ENCODE data around the gene SUPT16H. TPM values are rescaled to one million over a fixed set of nuclear protein-coding genes. Genes with fewer than 3 reads are reported as not detected.

SUPT16H gene
- total RNA-seq, 4 donors from 2014 or later = 52.7 to 74.3 (median 60.5) TPM

- TF ChIP-seq EP300 (IDR thresholded peaks at IDR 0.05) (no peak), POLR2AphosphoS5 (IDR thresholded peaks at IDR 0.05) (no peak), POLR2A (IDR thresholded peaks at IDR 0.05; ENCODE audit: low read depth) (no peak), CTCF (IDR thresholded peaks at IDR 0.05) (no peak)
- intact Hi-C loops (cut with DNase I) = no loop called here
- Histone ChIP-seq H3K27ac (replicated peaks in 1 of 4) (no peak overlapping the region), H3K4me1 (no peaks in the 10 kb centered on the region), H3K4me3 (no peak overlapping the region), H3K27me3 (no peaks in the 10 kb centered on the region), H3K9me3 (no peaks in the 10 kb centered on the region), H3K36me3 (peaks cover 99 to 100% (median 100%) of the 10 kb centered on the region in 4 donors)
- no peak for DNase-seq (ENCODE audit: extremely low spot score)
- 98% methylated on average over 5 of the region's 5 CpGs for WGBS
Measured at GRCh38 chr14:21399311-21399870, 15.6 kb upstream of the SUPT16H start.

DNA sequence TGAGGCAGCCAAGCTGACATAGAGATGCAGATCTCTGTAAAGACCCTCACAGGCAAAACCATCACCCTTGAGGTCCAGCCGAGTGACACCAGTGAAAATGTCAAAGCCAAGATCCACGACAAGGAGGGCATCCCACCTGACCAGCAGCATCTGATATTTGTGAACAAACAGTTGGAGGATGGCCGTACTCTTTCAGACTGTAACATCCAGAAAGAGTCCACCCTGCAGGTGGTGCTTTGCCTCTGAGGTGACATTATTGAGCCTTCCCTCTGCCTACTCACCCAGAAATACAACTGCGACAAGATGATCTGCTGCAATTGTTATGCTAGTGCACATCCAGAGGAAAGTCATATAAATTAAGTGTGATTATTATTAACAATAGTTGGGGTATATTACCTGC lies 15.1 kb upstream of the SUPT16H start:
- Histone ChIP-seq H3K4me1 (no peaks in the 10 kb centered on the region), H3K36me3 (peaks cover 99 to 100% (median 100%) of the 10 kb centered on the region in 4 donors), H3K9me3 (no peaks in the 10 kb centered on the region), H3K27ac (replicated peaks in 1 of 4) (no peak overlapping the region), H3K27me3 (no peaks in the 10 kb centered on the region), H3K4me3 (no peak overlapping the region)
- no peak for DNase-seq (ENCODE audit: extremely low spot score)
- TF ChIP-seq POLR2AphosphoS5 (IDR thresholded peaks at IDR 0.05) (no peak), CTCF (IDR thresholded peaks at IDR 0.05) (no peak), POLR2A (IDR thresholded peaks at IDR 0.05; ENCODE audit: low read depth) (no peak), EP300 (IDR thresholded peaks at IDR 0.05) (no peak)
- 96% methylated on average over 4 of the region's 4 CpGs for WGBS
- intact Hi-C loops (cut with DNase I) = no loop called here

GRCh38 chr14:21395450-21395849 lies 11.6 kb upstream of the SUPT16H start:
- WGBS = 0% methylated on average over 1 of the region's 1 CpG
- TF ChIP-seq CTCF (IDR thresholded peaks at IDR 0.05) (no peak), POLR2AphosphoS5 (IDR thresholded peaks at IDR 0.05) (no peak), EP300 (IDR thresholded peaks at IDR 0.05) (no peak), POLR2A (IDR thresholded peaks at IDR 0.05; ENCODE audit: low read depth) (no peak)
- H3K36me3 ChIP-seq = peaks cover 98 to 100% (median 99%) of the 10 kb centered on the region in 4 donors
- H3K4me3 ChIP-seq = no peak overlapping the region
- H3K9me3 ChIP-seq = no peaks in the 10 kb centered on the region
- H3K27ac ChIP-seq (replicated peaks in 1 of 4) = no peak overlapping the region
- H3K4me1 ChIP-seq = no peaks in the 10 kb centered on the region
- no peak for DNase-seq (ENCODE audit: extremely low spot score)
- intact Hi-C loops (cut with DNase I) = no loop called here
- H3K27me3 ChIP-seq = no peaks in the 10 kb centered on the region

GRCh38 chr14:21385188-21385904 lies 1.5 kb upstream of the SUPT16H start:
- no peak for DNase-seq (ENCODE audit: extremely low spot score)
- WGBS = 67% methylated on average over 4 of the region's 7 CpGs
- no peaks in the 10 kb centered on the region for H3K27me3 ChIP-seq
- TF ChIP-seq POLR2A (IDR thresholded peaks at IDR 0.05; ENCODE audit: low read depth) (no peak), POLR2AphosphoS5 (IDR thresholded peaks at IDR 0.05) (no peak), EP300 (IDR thresholded peaks at IDR 0.05) (no peak), CTCF (IDR thresholded peaks at IDR 0.05) (no peak)
- H3K9me3 ChIP-seq = no peaks in the 10 kb centered on the region
- H3K4me3 ChIP-seq = no peak overlapping the region
- H3K36me3 ChIP-seq = peaks cover 34 to 49% (median 45%) of the 10 kb centered on the region in 4 donors
- H3K4me1 ChIP-seq = peaks cover 20 to 36% (median 35%) of the 10 kb centered on the region in 4 donors
- intact Hi-C loops (cut with DNase I) = loop anchor here (10.0 kb wide), 1 partner anchor 701 kb away; the partner anchor contains the start of genes ANG and RNASE4
- H3K27ac ChIP-seq (replicated peaks in 1 of 4) = peak overlapping the region; percentile 86 to 91 (median 87)
